Stromal cell of bone marrow (primary cell): Measurements from ENCODE around the gene MTMR12.
"Not testable (repeated sequence)": the region's sequence is repeated elsewhere in the genome, so short reads cannot be mapped to it uniquely, and the experiment has no call there.

Experiments used
- DNase-seq: peaks from one replicate; pipeline ENCODE4 v3.0.0-alpha.2; 2012; ENCODE audit warnings: low read depth

Gene MTMR12

DNA sequence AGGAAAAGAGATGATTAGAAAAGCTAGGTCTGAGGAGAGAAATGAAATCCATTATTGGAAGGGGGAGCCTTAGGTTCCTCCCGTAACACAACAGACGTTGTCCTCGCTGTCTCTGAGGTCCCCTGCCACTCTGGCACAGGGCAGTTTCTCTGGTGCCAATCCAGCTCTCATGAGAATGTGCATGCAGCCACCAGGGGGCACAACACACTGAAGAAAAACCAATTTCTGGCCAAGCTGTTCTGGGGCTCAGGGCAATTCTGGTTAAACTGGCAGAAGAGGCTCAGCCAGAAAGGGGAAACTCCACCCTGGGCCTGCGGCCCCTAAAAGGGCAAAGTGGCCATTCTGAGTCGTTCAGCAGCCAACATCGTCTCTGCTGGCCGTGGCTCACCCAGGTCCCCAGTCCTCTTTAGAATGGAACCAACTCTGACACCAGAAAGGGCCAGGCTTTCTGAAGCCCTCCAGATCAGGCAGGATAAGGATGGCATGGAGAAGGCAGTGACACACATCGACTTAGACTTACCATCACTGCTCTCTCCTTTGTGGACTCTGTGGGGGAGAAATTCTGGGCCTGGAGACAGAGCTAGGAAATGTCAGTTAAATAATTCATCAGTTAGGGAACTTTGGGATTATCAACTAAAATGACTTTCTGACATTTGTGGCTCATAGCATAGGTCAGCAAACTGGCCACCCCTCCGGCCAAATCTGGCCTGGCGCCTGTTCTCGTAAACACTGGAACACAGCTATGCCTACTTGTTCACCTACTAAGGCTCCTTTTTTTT lies 80.1 kb downstream of the MTMR12 start:
- DNase-seq = peak; percentile 48

DNA sequence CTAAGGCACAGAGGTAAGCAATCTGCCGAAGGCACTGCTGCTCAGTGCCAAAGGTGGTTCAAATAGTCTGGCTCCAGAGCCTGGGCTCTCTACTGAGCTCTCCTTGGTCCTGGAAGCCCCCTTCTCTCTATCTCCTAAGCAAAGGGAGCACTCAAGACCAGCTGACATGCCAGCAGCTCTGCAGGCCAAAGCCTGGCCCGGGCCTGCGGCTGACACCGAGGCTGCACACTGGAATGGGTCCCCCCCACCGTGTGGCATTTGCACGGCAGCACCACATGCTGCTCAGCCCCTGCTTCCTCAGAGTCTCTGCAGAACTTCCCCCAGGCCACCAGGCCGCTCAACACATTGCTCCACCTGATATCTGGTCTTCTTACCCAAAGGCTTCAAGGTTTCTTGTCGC lies 80.8 kb downstream of the MTMR12 start:
- DNase-seq = no peak

DNA sequence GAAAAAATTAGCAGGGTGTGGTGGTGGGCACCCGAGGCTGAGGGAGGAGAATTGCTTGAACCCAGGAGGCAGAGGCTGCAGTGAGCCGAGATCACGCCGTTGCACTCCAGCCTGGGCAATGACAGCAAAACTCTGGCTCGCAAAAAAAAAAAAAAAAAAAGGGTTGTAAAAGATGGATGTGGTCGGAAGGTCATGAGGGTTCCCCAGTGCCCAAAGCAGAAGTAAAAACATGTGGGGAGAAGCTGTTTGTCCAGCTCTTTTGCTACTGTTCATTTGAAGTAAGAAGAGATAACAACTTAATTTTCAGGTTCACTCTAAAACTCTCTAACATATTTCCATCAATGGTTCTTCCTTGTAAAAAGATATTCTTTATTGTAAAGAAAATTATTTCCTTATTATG lies 81.5 kb downstream of the MTMR12 start:
- no peak for DNase-seq

DNA sequence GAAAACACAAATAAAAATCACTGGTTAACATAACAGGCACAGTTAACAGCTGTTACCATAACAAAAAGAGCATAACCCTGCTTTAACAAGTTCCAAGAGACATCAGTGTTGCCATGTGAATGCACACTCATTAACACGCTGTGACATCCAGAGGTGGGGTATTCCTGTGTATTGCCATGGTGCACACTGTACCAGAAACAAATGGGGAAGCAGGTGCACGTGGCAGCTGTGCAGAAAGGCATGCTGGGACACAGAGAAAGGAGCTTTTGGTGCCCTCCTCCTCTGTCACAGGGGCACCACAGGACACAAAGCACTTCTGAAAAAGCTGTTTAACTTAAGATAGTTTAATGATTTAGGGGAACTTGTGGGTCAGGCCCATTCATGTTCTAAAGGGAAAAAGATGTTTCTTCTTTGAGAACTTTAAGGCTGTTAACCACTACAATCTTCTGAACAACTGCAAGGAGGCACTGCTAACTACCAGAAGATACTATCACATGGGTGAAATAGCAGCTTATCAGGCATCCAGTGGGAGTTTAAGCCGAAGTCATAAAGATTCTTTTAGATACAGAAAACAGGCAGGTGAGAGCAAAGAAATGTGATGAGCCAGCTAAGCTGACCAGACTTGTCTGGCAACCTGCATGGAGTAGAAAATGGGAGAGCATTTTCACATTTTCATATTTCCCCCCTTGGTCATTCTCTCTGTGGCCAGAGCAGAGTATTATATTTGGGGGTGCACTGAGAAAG lies 82.2 kb downstream of the MTMR12 start:
- DNase-seq = no peak

- DNase-seq = no peak
Observed at GRCh38 chr5:32229586-32229985, 83.2 kb downstream of the MTMR12 start.

- no peak for DNase-seq
Observed at GRCh38 chr5:32228816-32229215, 83.9 kb downstream of the MTMR12 start.

GRCh38 chr5:32225445-32225844 lies 87.3 kb downstream of the MTMR12 start:
- no peak for DNase-seq

DNA sequence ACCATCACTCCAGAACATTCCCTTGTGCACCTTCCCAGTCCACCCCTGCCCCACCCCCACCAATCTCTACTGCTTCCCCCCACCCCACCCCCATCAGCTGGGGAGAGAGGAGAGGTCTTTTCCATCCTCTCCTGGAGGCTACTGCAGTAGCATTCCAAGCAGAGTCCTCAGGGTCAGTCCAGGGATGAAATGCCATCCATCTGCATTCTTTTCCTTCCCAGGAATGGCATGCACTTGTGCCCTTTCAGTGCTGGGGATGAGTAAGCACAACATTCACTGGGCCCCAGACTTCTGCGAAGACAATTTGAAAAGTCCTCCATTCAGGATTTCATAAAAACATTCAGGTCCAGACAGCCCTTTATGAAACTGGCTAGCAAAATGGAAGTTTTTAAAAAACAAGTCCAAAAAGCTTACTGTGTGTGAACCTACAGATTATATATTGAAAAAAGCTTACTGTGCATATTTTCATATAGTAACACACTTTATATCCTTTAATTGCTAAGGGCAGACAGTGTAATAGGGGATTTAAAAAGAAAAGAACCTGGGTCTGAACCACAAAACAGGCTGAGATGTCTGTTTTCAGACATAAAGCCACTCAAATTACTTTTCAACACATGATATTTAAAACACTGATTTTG lies 88.6 kb downstream of the MTMR12 start:
- DNase-seq = no peak

- no peak for DNase-seq
Observed at GRCh38 chr5:32222723-32223470, 89.8 kb downstream of the MTMR12 start.

DNA sequence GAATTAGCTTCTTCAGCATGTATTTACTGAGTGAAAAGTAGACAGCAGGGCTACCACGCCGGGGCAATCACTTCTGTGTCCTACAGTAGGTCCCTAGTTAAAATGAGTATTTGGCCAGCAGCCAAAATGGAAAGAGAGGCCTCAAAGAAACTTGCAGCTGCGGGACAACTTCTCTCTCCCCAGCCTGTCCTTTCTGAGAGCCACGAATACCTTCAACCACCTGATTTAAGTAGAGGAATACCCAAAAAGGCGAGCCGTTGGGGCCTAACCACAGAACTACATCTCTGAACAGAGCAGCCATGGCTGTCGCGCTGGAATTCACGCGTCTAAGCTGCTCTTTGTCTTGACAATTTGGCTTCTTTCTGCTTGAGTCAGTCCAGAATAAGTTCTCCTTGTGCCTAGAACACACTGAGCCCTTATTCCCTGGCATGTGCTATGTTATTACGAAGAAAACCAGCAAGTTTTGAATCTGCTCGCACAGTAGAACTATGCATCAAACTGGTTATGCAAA lies 94.8 kb downstream of the MTMR12 start:
- DNase-seq = no peak

- not testable (repeated sequence) for DNase-seq
Observed at GRCh38 chr5:32214344-32214743, 98.4 kb downstream of the MTMR12 start.

DNA sequence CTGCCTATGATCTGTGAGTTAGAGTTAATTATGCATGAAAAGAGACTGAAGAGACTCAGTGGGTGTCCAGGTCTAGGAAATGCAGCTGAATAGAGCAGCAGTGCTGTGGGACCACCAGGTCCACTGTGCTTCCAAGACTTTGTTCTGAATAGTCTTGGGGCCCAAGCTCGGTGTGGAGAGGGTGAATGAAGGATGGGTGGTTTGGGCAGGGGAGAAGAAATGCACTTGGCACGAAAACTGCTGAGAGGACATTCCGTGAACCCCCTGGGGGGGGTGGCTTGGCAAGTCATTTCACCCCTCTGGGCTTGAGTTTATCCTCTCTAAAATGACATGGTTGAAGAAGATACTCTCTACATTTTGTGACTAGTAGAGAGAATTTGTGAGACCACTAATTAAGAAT lies 102.6 kb downstream of the MTMR12 start:
- no peak for DNase-seq

DNA sequence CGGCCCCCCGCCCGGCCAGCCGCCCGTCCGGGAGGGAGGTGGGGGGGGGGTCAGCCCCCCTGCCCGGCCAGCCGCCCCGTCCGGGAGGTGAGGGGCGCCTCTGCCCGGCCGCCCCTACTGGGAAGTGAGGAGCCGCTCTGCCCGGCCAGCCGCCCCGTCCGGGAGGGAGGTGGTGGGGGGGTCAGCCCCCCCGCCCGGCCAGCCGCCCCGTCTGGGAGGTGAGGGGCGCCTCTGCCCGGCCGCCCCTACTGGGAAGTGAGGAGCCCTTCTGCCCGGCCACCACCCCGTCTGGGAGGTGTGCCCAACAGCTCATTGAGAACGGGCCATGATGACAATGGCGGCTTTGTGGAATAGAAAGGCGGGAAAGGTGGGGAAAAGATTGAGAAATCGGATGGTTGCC lies 103.9 kb downstream of the MTMR12 start:
- DNase-seq = not testable (repeated sequence)

- DNase-seq = no peak
Observed at GRCh38 chr5:32207355-32207634, 105.4 kb downstream of the MTMR12 start.

DNA sequence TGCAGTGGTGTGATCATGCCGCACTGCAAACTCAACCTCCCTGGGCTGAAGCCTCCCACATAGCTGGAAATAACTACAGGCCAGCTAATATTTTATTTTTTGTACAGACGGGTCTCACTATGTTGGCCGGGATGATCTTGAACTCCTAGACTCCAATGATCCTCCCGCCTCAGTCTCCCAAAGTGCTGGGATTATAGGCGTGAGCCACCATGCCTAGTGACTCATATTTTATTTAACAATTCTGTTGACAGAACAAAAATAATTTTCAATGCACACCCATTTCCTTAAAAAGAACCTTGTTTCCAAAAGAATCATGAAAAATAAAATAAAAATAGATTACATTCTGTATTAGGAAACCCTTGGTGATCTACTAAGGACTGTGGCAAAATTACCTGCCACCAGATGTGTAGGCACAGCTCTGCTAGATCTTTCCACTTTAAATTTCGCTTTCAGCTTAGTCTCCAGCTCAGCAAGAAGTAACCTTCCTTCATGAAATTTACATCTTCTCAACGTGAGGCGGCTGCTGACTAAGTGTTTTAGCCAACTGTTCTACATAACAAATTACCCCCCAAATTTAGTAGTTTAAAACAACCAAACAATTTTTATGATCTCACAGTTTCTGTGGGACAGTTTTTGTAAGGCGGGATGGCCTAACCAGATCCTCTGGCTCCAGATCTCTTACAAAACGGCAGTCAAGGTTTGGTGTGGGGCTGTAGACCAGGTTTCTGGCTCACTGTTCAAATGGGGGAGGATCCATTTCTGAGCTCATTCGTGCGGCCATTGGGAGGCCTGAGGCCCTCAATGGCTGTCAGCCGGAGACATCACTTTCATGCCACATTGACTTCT lies 106.0 kb downstream of the MTMR12 start:
- DNase-seq = no peak

DNA sequence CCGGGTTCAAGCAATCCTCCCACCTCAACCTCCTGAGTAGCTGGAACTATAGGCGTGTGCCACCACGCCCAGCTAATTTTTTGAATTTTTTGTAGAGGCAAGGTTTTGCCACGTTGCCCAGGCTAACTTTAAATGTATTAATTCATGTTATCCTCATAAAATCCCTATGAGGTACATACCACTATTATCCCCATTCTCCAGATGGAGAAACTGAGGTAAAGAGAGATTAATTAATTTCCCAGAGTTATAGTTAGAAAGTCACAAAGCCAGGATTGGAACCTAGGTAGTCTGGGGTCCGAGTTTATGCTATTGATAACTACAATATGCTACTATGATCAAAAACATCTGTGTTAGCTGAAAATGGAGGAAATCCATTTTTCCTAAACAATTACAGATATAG lies 106.7 kb downstream of the MTMR12 start:
- no peak for DNase-seq

GRCh38 chr5:32202394-32202793 lies 110.3 kb downstream of the MTMR12 start:
- DNase-seq = peak; percentile 89

DNA sequence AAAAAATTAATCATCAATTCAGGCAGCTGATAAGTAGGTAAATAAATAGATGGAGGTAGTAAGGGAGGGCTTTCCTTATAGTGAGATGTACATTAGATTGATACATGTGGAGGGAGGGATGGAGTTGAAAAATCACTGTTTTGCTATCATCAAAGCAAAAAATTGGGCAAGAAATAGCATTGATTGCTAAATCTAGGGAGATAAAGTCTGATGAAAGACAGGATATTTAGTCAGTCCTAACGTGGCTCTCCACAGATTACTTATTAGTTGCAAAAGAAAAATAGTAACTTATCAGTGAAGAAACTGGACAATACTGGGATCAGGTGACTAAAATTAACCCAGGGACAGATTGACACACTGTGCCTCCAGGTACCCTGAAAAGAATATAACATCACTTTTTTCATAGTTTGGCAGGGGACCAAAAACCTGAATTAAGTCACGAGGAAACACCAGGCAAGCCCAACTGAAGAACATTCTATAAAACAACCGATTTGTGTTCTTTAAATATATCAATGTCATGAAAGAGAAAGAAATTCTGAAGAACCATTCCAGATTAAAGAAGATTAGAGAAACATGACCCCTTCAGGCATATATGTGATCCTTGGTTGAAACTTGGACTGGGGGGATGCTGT lies 111.5 kb downstream of the MTMR12 start:
- DNase-seq = no peak

- DNase-seq = no peak
Observed at GRCh38 chr5:32197032-32197431, 115.7 kb downstream of the MTMR12 start.

GRCh38 chr5:32195265-32195664 lies 117.5 kb downstream of the MTMR12 start:
- DNase-seq = no peak

GRCh38 chr5:32193591-32193990 lies 119.1 kb downstream of the MTMR12 start:
- DNase-seq = peak; percentile 60
